ENCODE results near the gene ABR. TPM values are rescaled to one million over a fixed set of nuclear protein-coding genes. Genes with fewer than 3 reads are reported as not detected.

Gene ABR
- polyA plus RNA-seq, 2 of the 4 experiments (the other 2 are of a cell fraction), result 70.9 to 73.8 TPM

- no peak for TF ChIP-seq HMGXB4 (CRISPR knock-in tag; IDR thresholded peaks at IDR 0.05; ENCODE audit: borderline replicate concordance)
These were observed 53.5 kb downstream of the ABR start (continued) for GRCh38 chr17:1126250-1126797.

- no peak for TF ChIP-seq FOSB (CRISPR knock-in tag; IDR thresholded peaks at IDR 0.05)
- TF ChIP-seq EHF (CRISPR knock-in tag; IDR thresholded peaks at IDR 0.05), result no peak
- no peak for TF ChIP-seq RAD21 (conservative IDR thresholded peaks at IDR 0.05 in 1 of 2, IDR thresholded peaks at IDR 0.05 in 1 of 2)
- TF ChIP-seq NR3C1 (IDR thresholded peaks at IDR 0.05), result no peak
- no peak for TF ChIP-seq POLR2A (IDR thresholded peaks at IDR 0.05; ENCODE audit: low read length)
- TF ChIP-seq HOXB13 (CRISPR knock-in tag; IDR thresholded peaks at IDR 0.05; ENCODE audit: low read depth), result no peak
- TF ChIP-seq TFCP2L1 (CRISPR knock-in tag; IDR thresholded peaks at IDR 0.05), result no peak
- TF ChIP-seq HDAC2 (IDR thresholded peaks at IDR 0.05), result no peak
- TF ChIP-seq HOXB5 (CRISPR knock-in tag; IDR thresholded peaks at IDR 0.05), result no peak
- no peak for TF ChIP-seq JUN (IDR thresholded peaks at IDR 0.05)
- TF ChIP-seq CHD4 (IDR thresholded peaks at IDR 0.05; ENCODE audit: borderline replicate concordance), result no peak
- TF ChIP-seq BCL3 (IDR thresholded peaks at IDR 0.05), result no peak
- no peak for TF ChIP-seq BHLHE40 (IDR thresholded peaks at IDR 0.05; ENCODE audit: low read depth, low read length)
- TF ChIP-seq GATA3 (IDR thresholded peaks at IDR 0.05; ENCODE audit: borderline replicate concordance), result no peak
- TF ChIP-seq EHMT2 (IDR thresholded peaks at IDR 0.05; ENCODE audit: low read depth), result no peak
- no peak for TF ChIP-seq HES2 (IDR thresholded peaks at IDR 0.05)
- no peak for TF ChIP-seq PHF8 (IDR thresholded peaks at IDR 0.05; ENCODE audit: borderline replicate concordance, low read depth)
- TF ChIP-seq FOSL2 (IDR thresholded peaks at IDR 0.05), result no peak
- no peak for TF ChIP-seq FOSL2 (CRISPR knock-in tag; IDR thresholded peaks at IDR 0.05)
- no peak for TF ChIP-seq PBX3 (IDR thresholded peaks at IDR 0.05)
- TF ChIP-seq RARB (CRISPR knock-in tag; IDR thresholded peaks at IDR 0.05), result no peak
- Histone ChIP-seq H3K4me1 (peaks cover 14% of the 10 kb centered on the region; the same call in 2 of the 3 replicates), H3K4me3 (no peak overlapping the region), H3K9me3 (no peaks in the 10 kb centered on the region), H3K4me2 (no peak overlapping the region), H3K27ac (0 out of 6 replicates have a peak overlapping the region, but pooled peaks of 1 of the 2 experiments have one; percentile 8)
- WGBS (ENCODE audit: missing lambda C conversion rate), result 86% methylated on average over 11 of the region's 11 CpGs
- DNase-seq (ENCODE audit: low read depth in 1 of 2, low spot score in 1 of 2) (no peak), ATAC-seq (no peak), FAIRE-seq (no peak)
- POLR2A ChIA-PET, result interaction anchor here (0.7 kb wide), 1 partner anchor 12 kb away, joined by 3 read pairs; no protein-coding TSS in a partner anchor
- CTCF ChIA-PET, result interaction anchor here (1.9 to 12.1 kb wide), 5 partner anchors 13 to 70 kb away, joined by 5 to 335 read pairs (median 77); partner anchors contain the start of gene ABR
These were observed 54.0 kb downstream of the ABR start for GRCh38 chr17:1125788-1126145.
